ENCODE data around the gene TADA3. TPM values are rescaled to one million over a fixed set of nuclear protein-coding genes. Genes with fewer than 3 reads are reported as not detected.
A peak's percentile ranks its signal among the peaks of the same experiment; 100 is the strongest.

TADA3 gene
- polyA plus RNA-seq (2012; ENCODE audit: low read depth, missing spikeins): 34.8 TPM

DNA sequence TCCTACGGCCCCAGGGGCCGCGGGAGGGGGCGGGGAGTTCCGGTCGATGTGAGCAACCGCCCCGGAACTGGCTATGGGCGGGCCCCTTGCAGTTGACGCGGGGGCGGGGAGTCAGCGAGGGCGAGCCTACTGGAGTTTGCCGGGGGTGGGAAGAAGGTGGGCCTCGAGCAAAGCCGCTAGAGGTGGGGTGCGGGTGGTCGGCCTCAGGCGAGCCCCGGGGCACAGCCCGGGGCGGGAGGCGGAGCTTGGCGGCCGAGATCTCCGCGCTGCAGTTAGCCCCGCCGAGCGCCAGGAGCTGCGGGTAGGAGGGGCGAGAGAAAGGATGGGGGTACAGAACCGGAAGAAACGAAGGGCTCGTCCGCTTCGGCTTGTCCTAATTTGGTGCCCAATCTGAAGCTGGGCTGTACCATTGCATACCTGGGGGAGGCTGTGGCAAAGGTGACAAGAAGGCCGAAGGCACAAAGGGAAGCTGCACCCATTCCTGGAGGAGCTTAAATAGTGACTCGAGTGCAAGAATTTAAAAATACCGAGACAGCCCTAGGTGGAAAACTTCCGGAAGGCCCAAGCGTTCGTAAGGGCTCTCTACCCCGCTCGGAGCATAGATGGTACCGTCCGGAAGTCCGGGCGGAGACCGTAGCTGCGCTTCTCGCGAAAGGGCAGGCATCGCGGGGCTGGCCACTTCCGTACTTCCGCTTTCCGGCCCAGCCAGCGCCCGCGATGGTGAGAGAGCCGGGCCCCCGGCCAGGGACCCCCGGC lies at the start of gene TADA3, which contains the start of gene ARPC4:
Gene TADA3 (minus strand): TSS at position 69 of the 756 bp plus-strand sequence. CDS start 1,007 bp downstream, outside the sequence.
Gene ARPC4 (plus strand): TSS at position 678 of the 756 bp plus-strand sequence. CDS start 40 bp downstream, at position 718.
- FAIRE-seq (peak; percentile 87), DNase-seq (ENCODE audit: insufficient read length, low spot score) (peak; percentile 84)
- peak; percentile 74 for TF ChIP-seq SPI1 (IDR thresholded peaks at IDR 0.05; ENCODE audit: low read depth, low read length)
- peak; percentile 15 for TF ChIP-seq POLR2A (IDR thresholded peaks at IDR 0.05; ENCODE audit: low read depth, low read length)
- peak; percentile 85 for TF ChIP-seq TAF1 (IDR thresholded peaks at IDR 0.05; ENCODE audit: low read depth, low read length)
- peak; percentile 29; the same call in 1 of the 2 replicates for TF ChIP-seq POU2F2 (IDR thresholded peaks at IDR 0.05; ENCODE audit: low read depth, low read length)
- no peak for TF ChIP-seq PAX5 (IDR thresholded peaks at IDR 0.05; ENCODE audit: insufficient read depth, low read length, severe bottlenecking)
- peak; percentile 81; the same call in 1 of the 2 replicates for TF ChIP-seq POLR2AphosphoS5 (IDR thresholded peaks at IDR 0.05; ENCODE audit: low read depth, low read length)

DNA sequence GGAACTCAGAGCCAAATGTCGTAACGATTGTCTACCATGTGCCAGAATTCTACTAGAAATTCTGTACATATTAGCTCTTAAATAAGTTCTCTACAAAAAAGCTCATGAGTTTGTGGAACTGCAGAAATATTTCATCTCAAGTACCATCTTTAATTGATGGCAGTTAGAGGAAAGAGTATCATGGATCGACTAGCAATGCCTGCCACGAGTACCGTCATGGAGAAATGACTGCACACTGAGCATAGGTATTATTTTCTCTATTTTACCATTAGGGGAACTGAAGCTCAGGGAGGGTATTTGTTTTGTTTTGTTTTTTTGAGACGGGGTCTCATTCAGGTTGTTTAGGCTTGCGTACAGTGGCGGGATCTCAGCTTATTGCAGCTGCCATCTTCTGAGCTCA lies 48.7 kb upstream of the TADA3 start:
- TF ChIP-seq POLR2AphosphoS5 (IDR thresholded peaks at IDR 0.05; ENCODE audit: low read depth, low read length): no peak
- no peak for TF ChIP-seq POLR2A (IDR thresholded peaks at IDR 0.05; ENCODE audit: low read depth, low read length)
- TF ChIP-seq POU2F2 (IDR thresholded peaks at IDR 0.05; ENCODE audit: low read depth, low read length): no peak
- no peak for TF ChIP-seq TAF1 (IDR thresholded peaks at IDR 0.05; ENCODE audit: low read depth, low read length)
- no peak for TF ChIP-seq PAX5 (IDR thresholded peaks at IDR 0.05; ENCODE audit: insufficient read depth, low read length, severe bottlenecking)
- no peak for TF ChIP-seq SPI1 (IDR thresholded peaks at IDR 0.05; ENCODE audit: low read depth, low read length)
- FAIRE-seq (no peak), DNase-seq (ENCODE audit: insufficient read length, low spot score) (no peak)

DNA sequence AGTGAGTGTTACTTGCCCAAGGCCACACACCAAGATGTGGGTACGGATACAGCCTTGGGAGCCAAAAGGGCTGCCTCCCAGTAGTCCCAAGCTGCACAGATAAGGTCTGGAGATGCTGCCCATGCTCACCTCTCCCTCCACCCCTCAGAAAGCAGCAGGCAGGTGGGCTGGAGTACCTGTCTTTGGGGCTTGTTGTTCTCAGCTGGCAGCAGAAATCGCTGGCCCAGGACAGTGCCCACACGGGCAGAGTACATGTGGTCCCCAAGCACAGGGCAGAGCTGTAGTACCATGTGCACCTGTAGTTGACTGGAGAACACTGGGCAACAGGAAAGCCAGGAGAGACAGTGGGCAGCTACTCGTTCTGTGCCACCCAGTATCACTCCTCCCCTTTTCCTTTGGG lies 46.6 kb upstream of the TADA3 start:
- TF ChIP-seq SPI1 (IDR thresholded peaks at IDR 0.05; ENCODE audit: low read depth, low read length) (no peak), POLR2AphosphoS5 (IDR thresholded peaks at IDR 0.05; ENCODE audit: low read depth, low read length) (no peak), TAF1 (IDR thresholded peaks at IDR 0.05; ENCODE audit: low read depth, low read length) (no peak), POLR2A (IDR thresholded peaks at IDR 0.05; ENCODE audit: low read depth, low read length) (no peak), POU2F2 (IDR thresholded peaks at IDR 0.05; ENCODE audit: low read depth, low read length) (no peak), PAX5 (IDR thresholded peaks at IDR 0.05; ENCODE audit: insufficient read depth, low read length, severe bottlenecking) (no peak)
- FAIRE-seq (no peak), DNase-seq (ENCODE audit: insufficient read length, low spot score) (no peak)

- TF ChIP-seq POLR2AphosphoS5 (IDR thresholded peaks at IDR 0.05; ENCODE audit: low read depth, low read length) (no peak), TAF1 (IDR thresholded peaks at IDR 0.05; ENCODE audit: low read depth, low read length) (no peak), POLR2A (IDR thresholded peaks at IDR 0.05; ENCODE audit: low read depth, low read length) (no peak), SPI1 (IDR thresholded peaks at IDR 0.05; ENCODE audit: low read depth, low read length) (no peak), POU2F2 (IDR thresholded peaks at IDR 0.05; ENCODE audit: low read depth, low read length) (no peak), PAX5 (IDR thresholded peaks at IDR 0.05; ENCODE audit: insufficient read depth, low read length, severe bottlenecking) (no peak)
- no peak for FAIRE-seq
- no peak for DNase-seq (ENCODE audit: insufficient read length, low spot score)
Observed at GRCh38 chr3:9837701-9838582, 45.7 kb upstream of the TADA3 start.

DNA sequence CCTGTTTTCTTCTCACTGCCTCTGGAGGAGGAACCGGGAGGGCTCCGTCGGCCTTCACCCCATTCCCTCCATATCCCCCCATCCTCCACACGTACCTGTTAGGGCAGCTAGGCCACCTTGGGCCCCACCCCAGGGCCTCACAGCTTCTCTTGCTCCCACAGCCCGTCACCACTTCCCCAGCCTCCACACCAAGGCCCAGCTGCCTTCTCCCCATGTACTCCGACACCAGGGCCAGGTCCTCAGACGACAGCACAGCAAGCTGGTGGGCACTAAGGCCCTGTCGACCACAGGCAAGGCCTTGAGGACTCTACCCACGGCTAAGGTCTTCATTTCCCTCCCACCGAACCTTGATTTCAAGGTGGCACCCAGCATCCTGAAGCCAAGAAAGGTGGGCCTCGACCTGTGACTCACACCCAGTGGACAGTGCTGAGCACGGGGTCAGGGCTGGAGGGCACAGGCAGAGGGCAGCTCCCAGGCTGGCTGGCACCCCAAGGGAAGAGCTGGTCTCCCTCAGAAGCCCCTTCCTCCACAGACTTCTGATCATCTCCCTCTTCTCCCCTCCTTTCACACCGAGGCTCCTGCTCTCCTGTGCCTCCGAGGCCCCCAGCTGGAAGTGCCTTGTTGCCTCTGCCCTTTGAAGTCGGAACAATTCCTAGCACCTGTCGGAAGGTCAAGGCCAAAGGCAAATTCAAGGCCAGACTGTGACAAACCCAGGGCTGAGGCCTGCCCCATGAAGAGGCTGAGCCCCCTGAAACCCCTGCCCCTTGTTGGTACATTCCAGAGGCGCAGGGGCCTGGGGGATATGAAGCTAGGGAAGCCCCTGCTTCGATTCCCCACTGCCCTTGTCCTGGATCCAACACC lies 42.5 kb upstream of the TADA3 start:
- TF ChIP-seq TAF1 (IDR thresholded peaks at IDR 0.05; ENCODE audit: low read depth, low read length) (no peak), PAX5 (IDR thresholded peaks at IDR 0.05; ENCODE audit: insufficient read depth, low read length, severe bottlenecking) (no peak), POLR2AphosphoS5 (IDR thresholded peaks at IDR 0.05; ENCODE audit: low read depth, low read length) (no peak), POU2F2 (IDR thresholded peaks at IDR 0.05; ENCODE audit: low read depth, low read length) (no peak), POLR2A (IDR thresholded peaks at IDR 0.05; ENCODE audit: low read depth, low read length) (no peak), SPI1 (IDR thresholded peaks at IDR 0.05; ENCODE audit: low read depth, low read length) (no peak)
- FAIRE-seq: no peak

GRCh38 chr3:9833078-9833477 lies 40.8 kb upstream of the TADA3 start:
- no peak for FAIRE-seq
- DNase-seq (ENCODE audit: insufficient read length, low spot score): no peak
- TF ChIP-seq TAF1 (IDR thresholded peaks at IDR 0.05; ENCODE audit: low read depth, low read length): no peak
- no peak for TF ChIP-seq POLR2A (IDR thresholded peaks at IDR 0.05; ENCODE audit: low read depth, low read length)
- no peak for TF ChIP-seq POLR2AphosphoS5 (IDR thresholded peaks at IDR 0.05; ENCODE audit: low read depth, low read length)
- TF ChIP-seq POU2F2 (IDR thresholded peaks at IDR 0.05; ENCODE audit: low read depth, low read length): no peak
- TF ChIP-seq PAX5 (IDR thresholded peaks at IDR 0.05; ENCODE audit: insufficient read depth, low read length, severe bottlenecking): no peak
- TF ChIP-seq SPI1 (IDR thresholded peaks at IDR 0.05; ENCODE audit: low read depth, low read length): no peak

More for the DNA sequence above, 42.5 kb upstream of the TADA3 start:
- no peak for DNase-seq (ENCODE audit: insufficient read length, low spot score)

- FAIRE-seq (no peak), DNase-seq (ENCODE audit: insufficient read length, low spot score) (no peak)
- TF ChIP-seq TAF1 (IDR thresholded peaks at IDR 0.05; ENCODE audit: low read depth, low read length) (no peak), POU2F2 (IDR thresholded peaks at IDR 0.05; ENCODE audit: low read depth, low read length) (no peak)
Observed at GRCh38 chr3:9831253-9831652, 39.0 kb upstream of the TADA3 start.

Measured in GM12891 (cell line).